MM.1S (cell line): ENCODE results near the gene DCST1.

Experiments
- DNase-seq: peaks from one replicate; pipeline ENCODE4 v3.0.0-alpha.2; 2015
- H2AFZ ChIP-seq: fragments of 300-600 bp; sonication (generic); 2 replicates; pipeline ENCODE4 v1.6.0; 2016; ENCODE audit warnings: antibody characterized with exemption, low read length
- H3F3A ChIP-seq: fragments of 300-600 bp; sonication (generic); 2 replicates; pipeline ENCODE4 v1.6.1; 2016; ENCODE audit warnings: mild to moderate bottlenecking, antibody characterized with exemption, low read length, moderate library complexity, mixed read lengths; ENCODE audit not compliant: insufficient read depth
- H3K27ac ChIP-seq: fragments of 300-600 bp; sonication (generic); 2 replicates; pipeline ENCODE4 v1.5.1; 2016; ENCODE audit warnings: mild to moderate bottlenecking, low read length
- H3K27me3 ChIP-seq: fragments of 300-600 bp; sonication (generic); replicated peaks from 2 replicates; pipeline ENCODE4 v1.6.0; 2016; ENCODE audit warnings: low read length; ENCODE audit not compliant: insufficient read depth
- H3K36me3 ChIP-seq: fragments of 300-600 bp; sonication (generic); replicated peaks from 2 replicates; pipeline ENCODE4 v1.6.1; 2016; ENCODE audit warnings: mild to moderate bottlenecking, low read length, mixed read lengths; ENCODE audit not compliant: insufficient read depth
- H3K4me1 ChIP-seq: fragments of 300-600 bp; sonication (generic); 2 replicates; pipeline ENCODE4 v1.6.1; 2016; ENCODE audit warnings: low read length, mixed read lengths
- H3K4me2 ChIP-seq: fragments of 300-600 bp; sonication (generic); 2 replicates; pipeline ENCODE4 v1.6.0; 2016; ENCODE audit warnings: low read depth, low read length
- H3K4me3 ChIP-seq: fragments of 300-600 bp; sonication (generic); 2 replicates; pipeline ENCODE4 v1.5.1; 2016; ENCODE audit warnings: low read length, mixed read lengths
- H3K79me2 ChIP-seq: fragments of 300-600 bp; sonication (generic); 2 replicates; pipeline ENCODE4 v1.6.1; 2016; ENCODE audit warnings: mixed run types, low read length, mixed read lengths
- H3K9ac ChIP-seq: fragments of 300-600 bp; sonication (generic); 2 replicates; pipeline ENCODE4 v1.6.1; 2016; ENCODE audit warnings: low read length, mixed read lengths
- H3K9me2 ChIP-seq: fragments of 300-600 bp; sonication (generic); replicated peaks from 2 replicates; pipeline ENCODE4 v1.6.1; 2016; ENCODE audit warnings: mild to moderate bottlenecking, low read length, mixed read lengths; ENCODE audit not compliant: insufficient read depth
- H3K9me3 ChIP-seq: fragments of 300-600 bp; sonication (generic); replicated peaks from 2 replicates; pipeline ENCODE4 v1.6.1; 2016; ENCODE audit warnings: mild to moderate bottlenecking, low read length, mixed read lengths; ENCODE audit not compliant: insufficient read depth
- H4K20me1 ChIP-seq: fragments of 300-600 bp; sonication (generic); 2 replicates; pipeline ENCODE4 v1.6.1; 2016; ENCODE audit warnings: mild to moderate bottlenecking, low read length, moderate library complexity, mixed read lengths; ENCODE audit not compliant: insufficient read depth
- EZH2 ChIP-seq: fragments of 300-600 bp; sonication (generic); optimal IDR thresholded peaks from 2 replicates; pipeline ENCODE3; 2017; ENCODE audit warnings: low read depth, mild to moderate bottlenecking, antibody characterized with exemption, low read length, mixed read lengths
- EZH2phosphoT487 ChIP-seq: fragments of 300-600 bp; sonication (generic); IDR thresholded peaks from 2 replicates; pipeline ENCODE4 v1.6.1; 2018; ENCODE audit warnings: antibody characterized with exemption, low read length
- TF ChIP-seq, protein P1 (sequence below): fragments of 300-600 bp; sonication (generic); IDR thresholded peaks from 2 replicates; pipeline ENCODE4 v1.5.1; 2016; ENCODE audit warnings: antibody characterized with exemption, low read length, mixed read lengths

Gene DCST1

GRCh38 chr1:155066777-155067176 lies 33.2 kb downstream of the DCST1 start:
- no peaks in the 10 kb centered on the region for H3K9me2 ChIP-seq
- H3K36me3 ChIP-seq, result no peaks in the 10 kb centered on the region
- peaks cover 16% of the 10 kb centered on the region for H3K4me1 ChIP-seq
- no peak for DNase-seq
- no peaks in the 10 kb centered on the region for H3K27me3 ChIP-seq
- H3K79me2 ChIP-seq, result 0 out of 2 replicates have a peak, but pooled peaks cover 7% of the 10 kb centered on the region
- H4K20me1 ChIP-seq, result no peaks in the 10 kb centered on the region
- no peak overlapping the region for H3K4me2 ChIP-seq
- H3K4me3 ChIP-seq, result no peak overlapping the region
- no peak overlapping the region for H3K27ac ChIP-seq
- no peak for TF ChIP-seq EZH2phosphoT487
- no peak for TF ChIP-seq EZH2
- TF ChIP-seq, protein P1, sequence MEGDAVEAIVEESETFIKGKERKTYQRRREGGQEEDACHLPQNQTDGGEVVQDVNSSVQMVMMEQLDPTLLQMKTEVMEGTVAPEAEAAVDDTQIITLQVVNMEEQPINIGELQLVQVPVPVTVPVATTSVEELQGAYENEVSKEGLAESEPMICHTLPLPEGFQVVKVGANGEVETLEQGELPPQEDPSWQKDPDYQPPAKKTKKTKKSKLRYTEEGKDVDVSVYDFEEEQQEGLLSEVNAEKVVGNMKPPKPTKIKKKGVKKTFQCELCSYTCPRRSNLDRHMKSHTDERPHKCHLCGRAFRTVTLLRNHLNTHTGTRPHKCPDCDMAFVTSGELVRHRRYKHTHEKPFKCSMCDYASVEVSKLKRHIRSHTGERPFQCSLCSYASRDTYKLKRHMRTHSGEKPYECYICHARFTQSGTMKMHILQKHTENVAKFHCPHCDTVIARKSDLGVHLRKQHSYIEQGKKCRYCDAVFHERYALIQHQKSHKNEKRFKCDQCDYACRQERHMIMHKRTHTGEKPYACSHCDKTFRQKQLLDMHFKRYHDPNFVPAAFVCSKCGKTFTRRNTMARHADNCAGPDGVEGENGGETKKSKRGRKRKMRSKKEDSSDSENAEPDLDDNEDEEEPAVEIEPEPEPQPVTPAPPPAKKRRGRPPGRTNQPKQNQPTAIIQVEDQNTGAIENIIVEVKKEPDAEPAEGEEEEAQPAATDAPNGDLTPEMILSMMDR, result no peak
- no peak overlapping the region for H3K9ac ChIP-seq
- H2AFZ ChIP-seq, result no peak overlapping the region
- no peaks in the 10 kb centered on the region for H3K9me3 ChIP-seq
- H3F3A ChIP-seq, result peaks cover 21% of the 10 kb centered on the region

GRCh38 chr1:155068599-155068998 lies 35.0 kb downstream of the DCST1 start:
- Histone ChIP-seq H3K36me3 (no peaks in the 10 kb centered on the region), H3K27me3 (no peaks in the 10 kb centered on the region), H3K4me3 (no peak overlapping the region), H3K4me2 (no peak overlapping the region), H3K9me3 (no peaks in the 10 kb centered on the region), H3K9me2 (no peaks in the 10 kb centered on the region), H3F3A (peaks cover 14% of the 10 kb centered on the region), H3K9ac (no peak overlapping the region), H3K4me1 (peaks cover 14% of the 10 kb centered on the region), H4K20me1 (no peaks in the 10 kb centered on the region), H3K79me2 (0 out of 2 replicates have a peak, but pooled peaks cover 5% of the 10 kb centered on the region), H3K27ac (no peak overlapping the region), H2AFZ (no peak overlapping the region)
- no peak for TF ChIP-seq EZH2
- no peak for TF ChIP-seq EZH2phosphoT487
- TF ChIP-seq, protein P1, result no peak
- DNase-seq, result no peak

DNA sequence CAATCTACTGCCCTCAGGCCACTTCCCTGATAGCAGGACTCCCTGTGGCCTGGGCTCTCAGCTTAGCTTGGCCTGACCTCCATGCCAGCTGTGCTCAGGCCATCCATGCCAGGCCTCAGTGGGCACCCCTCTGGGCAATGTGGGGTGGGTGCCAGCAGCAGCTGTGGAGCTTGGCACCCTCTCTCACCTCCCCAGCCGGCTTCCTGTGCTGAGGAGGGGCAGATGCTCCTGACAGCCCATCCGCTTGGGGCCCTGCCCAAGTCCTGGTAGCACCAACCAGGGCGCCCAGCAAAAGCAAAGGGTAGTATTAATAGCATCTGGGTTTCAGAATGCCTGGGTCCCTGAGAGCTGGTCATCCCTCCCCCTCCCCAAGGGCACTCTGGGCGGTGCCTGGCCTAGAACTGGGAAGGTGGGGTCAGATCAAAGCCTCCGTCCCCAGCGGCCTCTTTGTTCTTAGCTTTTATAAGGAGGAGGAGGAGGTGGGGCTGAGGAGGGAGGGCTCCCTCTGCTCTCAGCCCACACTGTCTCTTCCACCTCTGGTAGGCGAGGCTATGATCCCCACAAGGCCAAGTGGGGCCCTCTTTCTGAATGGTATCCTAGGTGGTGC lies 36.0 kb downstream of the DCST1 start:
- 0 out of 2 replicates have a peak, but pooled peaks cover 5% of the 10 kb centered on the region for H3K79me2 ChIP-seq
- no peaks in the 10 kb centered on the region for H3K36me3 ChIP-seq
- H3K9me2 ChIP-seq, result no peaks in the 10 kb centered on the region
- H3K4me3 ChIP-seq, result no peak overlapping the region
- H3F3A ChIP-seq, result peaks cover 9% of the 10 kb centered on the region; the same call in 1 of the 2 replicates
- no peak for DNase-seq
- H3K27ac ChIP-seq, result no peak overlapping the region
- H3K9ac ChIP-seq, result no peak overlapping the region
- H3K9me3 ChIP-seq, result no peaks in the 10 kb centered on the region
- peaks cover 15% of the 10 kb centered on the region for H3K4me1 ChIP-seq
- TF ChIP-seq, protein P1, result no peak
- H3K27me3 ChIP-seq, result no peaks in the 10 kb centered on the region
- no peak overlapping the region for H3K4me2 ChIP-seq
- no peak overlapping the region for H2AFZ ChIP-seq
- H4K20me1 ChIP-seq, result no peaks in the 10 kb centered on the region
